Uterus (tissue), 4 donors: ENCODE measurements around the gene MRFAP1. TPM values are rescaled to one million over a fixed set of nuclear protein-coding genes. Genes with fewer than 3 reads are reported as not detected.

Experiments used
- DNase-seq, 2 donors: peaks; one replicate each; pipeline ENCODE4 v3.0.0-alpha.2; 2019 to 2020
- H3K27ac ChIP-seq, 2 donors: fragments of 200-600 bp; sonication (generic); 1 replicate in 1 of 2; 2 replicates in 1 of 2; pipeline ENCODE4 v1.5.1; 2016 to 2018
- H3K27me3 ChIP-seq, 2 donors: fragments of 200-600 bp; sonication (generic); one replicate each; pipeline ENCODE4 v1.5.1; 2018 to 2019; ENCODE audit warnings: control low read depth in 1 of 2
- H3K36me3 ChIP-seq, 2 donors: fragments of 200-600 bp; sonication (generic); one replicate each; pipeline ENCODE4 v1.5.1; 2019; ENCODE audit warnings: control low read depth in 1 of 2
- H3K4me1 ChIP-seq, 2 donors: fragments of 200-600 bp; sonication (generic); one replicate each; pipeline ENCODE4 v1.5.1; 2018 to 2019; ENCODE audit warnings: control low read depth in 1 of 2
- H3K4me3 ChIP-seq, 2 donors: fragments of 200-600 bp; sonication (generic); 1 replicate in 1 of 2; 2 replicates in 1 of 2; pipeline ENCODE4 v1.5.1; 2018 to 2019; ENCODE audit warnings: mild to moderate bottlenecking in 1 of 2
- H3K9me3 ChIP-seq, 2 donors: fragments of 200-600 bp; sonication (generic); one replicate each; pipeline ENCODE4 v1.5.1; 2019; ENCODE audit warnings: control low read depth in 1 of 2
- CTCF ChIP-seq, 4 experiments: fragments of 200-600 bp in 2 of 4; fragments of 450-650 bp in 2 of 4; sonication (generic) in 2 of 4; IDR thresholded peaks; one replicate each; pipeline ENCODE4 v1.5.1; 2016 to 2019; ENCODE audit warnings: antibody characterized with exemption in 4 of 4, mild to moderate bottlenecking in 2 of 4, moderate library complexity in 1 of 4
- POLR2A ChIP-seq, 2 donors: fragments of 450-650 bp; IDR thresholded peaks; one replicate each; pipeline ENCODE4 v1.6.1; 2016; ENCODE audit warnings: antibody characterized with exemption in 2 of 2, mild to moderate bottlenecking in 1 of 2, moderate library complexity in 1 of 2
- intact Hi-C: fragments of 100-400 bp; cut with DNase I; formaldehyde crosslinking; loops from one replicate; pipeline ENCODE4 v1.15.1; 2023; ENCODE audit warnings: low total_unique reads
- total RNA-seq, 4 donors: library from RNA; depleted of rRNA in 3 of 4; stranded (reverse); fragments of >200 nt in 3 of 4; gene quantifications; one replicate each; pipeline versions ENCODE4 v1.1.0 to v1.2.4, GENCODE V29; 2014 to 2023
- donor health status: DM: yes; HTN: yes; CAD: no.

The MRFAP1 gene
- total RNA-seq, 4 donors from 2014 or later, result 29.2 to 263 (median 174) TPM

- H3K36me3 ChIP-seq, result no peaks in the 10 kb centered on the region
- no peaks in the 10 kb centered on the region for H3K27me3 ChIP-seq
- DNase-seq, result no peak
- H3K27ac ChIP-seq, result no peak overlapping the region
- intact Hi-C loops, result no loop called here
- TF ChIP-seq POLR2A (IDR thresholded peaks at IDR 0.05), result no peak
- TF ChIP-seq CTCF (IDR thresholded peaks at IDR 0.05), result no peak
- no peak overlapping the region for H3K4me3 ChIP-seq
- no peaks in the 10 kb centered on the region for H3K9me3 ChIP-seq
- peaks cover 0 to 16% of the 10 kb centered on the region in 2 donors for H3K4me1 ChIP-seq
Measured at GRCh38 chr4:6660430-6660829, 19.9 kb downstream of the MRFAP1 start.

GRCh38 chr4:6662591-6662990 lies 22.1 kb downstream of the MRFAP1 start:
- H3K4me3 ChIP-seq, result no peak overlapping the region
- H3K27ac ChIP-seq, result no peak overlapping the region
- no peaks in the 10 kb centered on the region for H3K27me3 ChIP-seq
- H3K4me1 ChIP-seq, result peaks cover 0 to 16% of the 10 kb centered on the region in 2 donors
- no peak for DNase-seq
- H3K36me3 ChIP-seq, result no peaks in the 10 kb centered on the region
- intact Hi-C loops, result no loop called here
- TF ChIP-seq CTCF (IDR thresholded peaks at IDR 0.05), result no peak
- TF ChIP-seq POLR2A (IDR thresholded peaks at IDR 0.05), result no peak
- no peaks in the 10 kb centered on the region for H3K9me3 ChIP-seq

GRCh38 chr4:6663596-6664393 lies 23.3 kb downstream of the MRFAP1 start:
- no peak for DNase-seq
- Histone ChIP-seq H3K27ac (peak overlapping the region in 1 of 2 donors; percentile 4), H3K4me1 (peaks cover 0 to 16% of the 10 kb centered on the region in 2 donors), H3K9me3 (no peaks in the 10 kb centered on the region), H3K36me3 (no peaks in the 10 kb centered on the region), H3K4me3 (peak overlapping the region; percentile 26 to 35), H3K27me3 (no peaks in the 10 kb centered on the region)
- intact Hi-C loops, result no loop called here
- no peak for TF ChIP-seq POLR2A (IDR thresholded peaks at IDR 0.05)
- TF ChIP-seq CTCF (IDR thresholded peaks at IDR 0.05), result no peak

- H3K4me1 ChIP-seq, result peaks cover 0 to 10% of the 10 kb centered on the region in 2 donors
- H3K4me3 ChIP-seq, result no peak overlapping the region
- no peaks in the 10 kb centered on the region for H3K27me3 ChIP-seq
- H3K36me3 ChIP-seq, result no peaks in the 10 kb centered on the region
- no peak for TF ChIP-seq CTCF (IDR thresholded peaks at IDR 0.05)
- TF ChIP-seq POLR2A (IDR thresholded peaks at IDR 0.05), result no peak
- no peaks in the 10 kb centered on the region for H3K9me3 ChIP-seq
- intact Hi-C loops, result no loop called here
- H3K27ac ChIP-seq, result no peak overlapping the region
- DNase-seq, result no peak
Measured at GRCh38 chr4:6665320-6665654, 24.8 kb downstream of the MRFAP1 start.

GRCh38 chr4:6668391-6668790 lies 27.9 kb downstream of the MRFAP1 start:
- intact Hi-C loops, result no loop called here
- no peaks in the 10 kb centered on the region for H3K36me3 ChIP-seq
- no peak for DNase-seq
- H3K27me3 ChIP-seq, result no peaks in the 10 kb centered on the region
- peaks cover 0 to 10% of the 10 kb centered on the region in 2 donors for H3K4me1 ChIP-seq
- TF ChIP-seq POLR2A (IDR thresholded peaks at IDR 0.05) (no peak), CTCF (IDR thresholded peaks at IDR 0.05) (no peak)
- H3K27ac ChIP-seq, result no peak overlapping the region
- H3K4me3 ChIP-seq, result no peak overlapping the region
- H3K9me3 ChIP-seq, result no peaks in the 10 kb centered on the region
